Ascending aorta (tissue), 2 donors: Measurements from ENCODE around the gene SLC28A1. TPM values are rescaled to one million over a fixed set of nuclear protein-coding genes. Genes with fewer than 3 reads are reported as not detected.

Experiments used
- DNase-seq, 2 donors: peaks; one replicate each; pipeline ENCODE4 v3.0.0-alpha.2; 2019; ENCODE audit warnings: low spot score in 2 of 2
- H3K27ac ChIP-seq, 2 donors: fragments of 200-600 bp; sonication (generic); one replicate each; pipeline ENCODE4 v1.5.1; 2016 to 2017; ENCODE audit warnings: mild to moderate bottlenecking in 1 of 2
- H3K27me3 ChIP-seq: fragments of 200-600 bp; sonication (generic); one replicate; pipeline ENCODE4 v1.5.1; 2017
- H3K36me3 ChIP-seq, 2 donors: fragments of 200-600 bp; sonication (generic); one replicate each; pipeline ENCODE4 v1.5.1; 2016
- H3K4me1 ChIP-seq, 2 donors: fragments of 200-600 bp; sonication (generic); one replicate each; pipeline ENCODE4 v1.5.1; 2016 to 2017; ENCODE audit warnings: mild to moderate bottlenecking in 1 of 2
- H3K4me3 ChIP-seq, 2 donors: fragments of 200-600 bp; sonication (generic); one replicate each; pipeline ENCODE4 v1.5.1; 2016 to 2017; ENCODE audit warnings: mild to moderate bottlenecking in 1 of 2
- H3K9me3 ChIP-seq, 2 donors: fragments of 200-600 bp; sonication (generic); one replicate each; pipeline ENCODE4 v1.5.1; 2016
- intact Hi-C: fragments of 100-400 bp; cut with DNase I; formaldehyde crosslinking; loops from one replicate; pipeline ENCODE4 v1.15.1; 2023
- total RNA-seq: library from RNA; depleted of rRNA; stranded (reverse); fragments of >200 nt; gene quantifications from one replicate; pipeline ENCODE4 v1.1.0, GENCODE V29; 2016
- TF ChIP-seq, protein P1 (sequence below), 3 experiments: fragments of 200-600 bp in 2 of 3; fragments of 450-650 bp in 1 of 3; sonication (generic) in 2 of 3; IDR thresholded peaks; one replicate each; pipeline ENCODE4 v1.5.1; 2016 to 2019; ENCODE audit warnings: antibody characterized with exemption in 3 of 3, mild to moderate bottlenecking in 1 of 3, moderate library complexity in 1 of 3

SLC28A1 gene
- total RNA-seq, 1 donor from 2014 or later: not detected

DNA sequence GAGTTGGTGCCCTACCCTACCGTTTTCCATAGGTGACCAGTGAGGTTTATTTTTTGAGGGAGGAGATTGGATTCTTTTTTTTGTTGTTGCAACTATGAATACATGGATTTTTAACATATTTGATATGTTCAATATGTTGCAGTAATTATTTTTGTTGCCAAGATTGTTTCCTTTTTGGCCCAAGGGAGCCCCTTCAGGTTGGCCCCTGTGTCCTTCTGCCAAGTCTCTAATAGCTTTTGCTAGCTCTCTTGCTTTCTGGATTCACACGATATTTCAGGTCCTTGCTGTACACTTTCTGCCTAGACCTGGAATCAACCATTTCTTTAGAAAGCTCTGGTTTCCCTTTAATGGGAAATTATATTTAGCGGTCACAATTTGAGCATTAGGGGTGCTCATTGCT, 22.7 kb upstream of the SLC28A1 start:
- H3K36me3 ChIP-seq: peaks cover 32 to 47% of the 10 kb centered on the region in 2 donors
- peaks cover 6 to 16% of the 10 kb centered on the region in 2 donors for H3K4me1 ChIP-seq
- TF ChIP-seq, protein P1, sequence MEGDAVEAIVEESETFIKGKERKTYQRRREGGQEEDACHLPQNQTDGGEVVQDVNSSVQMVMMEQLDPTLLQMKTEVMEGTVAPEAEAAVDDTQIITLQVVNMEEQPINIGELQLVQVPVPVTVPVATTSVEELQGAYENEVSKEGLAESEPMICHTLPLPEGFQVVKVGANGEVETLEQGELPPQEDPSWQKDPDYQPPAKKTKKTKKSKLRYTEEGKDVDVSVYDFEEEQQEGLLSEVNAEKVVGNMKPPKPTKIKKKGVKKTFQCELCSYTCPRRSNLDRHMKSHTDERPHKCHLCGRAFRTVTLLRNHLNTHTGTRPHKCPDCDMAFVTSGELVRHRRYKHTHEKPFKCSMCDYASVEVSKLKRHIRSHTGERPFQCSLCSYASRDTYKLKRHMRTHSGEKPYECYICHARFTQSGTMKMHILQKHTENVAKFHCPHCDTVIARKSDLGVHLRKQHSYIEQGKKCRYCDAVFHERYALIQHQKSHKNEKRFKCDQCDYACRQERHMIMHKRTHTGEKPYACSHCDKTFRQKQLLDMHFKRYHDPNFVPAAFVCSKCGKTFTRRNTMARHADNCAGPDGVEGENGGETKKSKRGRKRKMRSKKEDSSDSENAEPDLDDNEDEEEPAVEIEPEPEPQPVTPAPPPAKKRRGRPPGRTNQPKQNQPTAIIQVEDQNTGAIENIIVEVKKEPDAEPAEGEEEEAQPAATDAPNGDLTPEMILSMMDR (IDR thresholded peaks at IDR 0.05): no peak
- peak overlapping the region in 1 of 2 donors; percentile 4 for H3K27ac ChIP-seq
- no peaks in the 10 kb centered on the region for H3K9me3 ChIP-seq
- no peaks in the 10 kb centered on the region for H3K27me3 ChIP-seq
- no peak overlapping the region for H3K4me3 ChIP-seq
- intact Hi-C loops: loop anchor here (2.0 to 10.0 kb wide), 2 partner anchors 17 to 183 kb away; no protein-coding TSS in a partner anchor
- DNase-seq: peak in 1 of 2 donors; percentile 2

DNA sequence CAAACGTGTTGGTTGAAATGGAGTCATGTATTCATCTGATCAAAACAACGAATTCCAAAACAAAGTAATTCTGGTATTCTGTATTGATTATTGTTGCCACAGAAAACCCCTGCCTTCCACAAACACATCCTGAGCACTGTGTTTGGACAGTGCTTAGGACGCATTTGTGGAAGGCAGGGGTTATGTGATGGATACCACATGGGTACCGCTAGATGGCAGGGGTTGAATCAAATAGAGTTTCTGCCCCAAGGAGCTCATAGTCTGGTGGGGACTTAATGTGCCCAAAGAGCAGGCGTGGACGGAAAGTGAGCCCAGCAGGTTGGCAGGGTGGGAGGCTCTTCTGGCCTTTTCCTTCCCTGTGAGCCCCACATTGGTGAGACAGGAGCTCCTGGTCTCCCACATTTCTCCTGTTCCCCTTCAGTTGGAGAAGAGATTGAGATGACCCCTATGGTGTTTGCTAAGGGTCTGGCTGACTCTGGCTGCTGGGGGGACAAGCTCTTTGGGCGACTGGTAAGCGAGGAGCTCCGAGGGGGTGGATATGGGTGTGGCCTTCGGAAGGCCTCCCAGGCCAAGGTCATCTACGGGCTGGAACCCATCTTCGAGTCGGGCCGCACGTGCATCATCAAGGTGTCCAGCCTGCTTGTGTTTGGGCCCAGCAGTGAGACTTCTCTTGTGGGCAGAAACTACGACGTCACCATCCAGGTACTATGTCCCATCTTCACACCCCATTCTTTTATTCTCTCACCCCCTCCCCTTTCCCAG, 22.1 kb upstream of the SLC28A1 start:
- H3K36me3 ChIP-seq: peaks cover 31 to 41% of the 10 kb centered on the region in 2 donors
- peak overlapping the region in 1 of 2 donors; percentile 4 for H3K27ac ChIP-seq
- TF ChIP-seq, protein P1 (IDR thresholded peaks at IDR 0.05): no peak
- peaks cover 6 to 16% of the 10 kb centered on the region in 2 donors for H3K4me1 ChIP-seq
- H3K27me3 ChIP-seq: no peaks in the 10 kb centered on the region
- peak in 1 of 2 donors; percentile 50 for DNase-seq
- intact Hi-C loops: loop anchor here (2.0 to 10.0 kb wide), 2 partner anchors 18 to 182 kb away; no protein-coding TSS in a partner anchor
- H3K9me3 ChIP-seq: no peaks in the 10 kb centered on the region
- H3K4me3 ChIP-seq: no peak overlapping the region

DNA sequence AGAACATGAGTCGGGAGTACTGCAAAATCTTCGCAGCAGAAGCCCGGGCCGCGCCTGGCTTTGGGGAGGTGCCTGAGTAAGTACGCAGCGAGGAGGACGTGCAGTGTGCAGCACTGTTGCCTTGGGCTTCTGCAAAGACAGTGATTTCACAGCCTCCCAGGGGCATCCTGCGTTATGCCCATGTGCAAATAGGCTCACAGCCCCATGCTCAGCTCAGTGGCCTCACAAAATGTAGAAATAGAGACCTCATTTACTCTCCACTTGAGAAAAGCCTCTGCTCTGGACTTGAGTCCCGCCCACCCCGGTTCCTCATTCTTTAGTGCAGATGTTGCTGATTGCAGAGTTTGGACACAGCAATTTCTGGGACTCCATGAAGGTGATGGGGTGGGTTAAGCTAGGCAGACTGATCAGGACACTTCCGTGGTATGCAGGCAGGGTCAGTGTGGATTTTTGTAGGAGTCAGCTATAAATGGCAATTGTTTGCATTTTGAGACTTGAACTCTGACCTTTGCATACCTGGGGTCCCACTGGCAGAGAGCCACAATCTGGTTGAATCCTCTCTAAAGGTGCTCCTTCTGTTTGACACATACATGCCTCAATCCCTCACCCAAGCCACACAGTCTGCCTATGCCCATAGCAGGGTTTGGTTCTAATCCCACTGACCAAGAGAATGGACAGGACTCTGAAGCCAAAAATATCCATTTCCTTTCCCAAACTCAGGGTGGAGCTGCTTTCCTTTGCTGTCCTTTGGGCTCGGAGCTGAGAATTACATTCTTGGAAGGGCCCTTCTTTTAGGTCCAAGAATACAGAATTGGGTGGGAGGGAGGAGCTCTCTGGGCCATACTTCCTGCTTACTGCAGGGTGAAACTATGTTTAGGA, 20.7 kb upstream of the SLC28A1 start:
- Histone ChIP-seq H3K4me1 (peaks cover 6 to 16% of the 10 kb centered on the region in 2 donors), H3K27ac (peak overlapping the region; percentile 4 to 44), H3K27me3 (no peaks in the 10 kb centered on the region), H3K36me3 (peaks cover 29 to 34% of the 10 kb centered on the region in 2 donors), H3K9me3 (no peaks in the 10 kb centered on the region), H3K4me3 (peak overlapping the region in 1 of 2 donors; percentile 17)
- TF ChIP-seq, protein P1 (IDR thresholded peaks at IDR 0.05): peak; percentile 29 to 66 (median 37)
- intact Hi-C loops: loop anchor here (1.0 to 10.0 kb wide), 3 partner anchors 19 to 181 kb away; no protein-coding TSS in a partner anchor
- peak in 1 of 2 donors; percentile 64 for DNase-seq

DNA sequence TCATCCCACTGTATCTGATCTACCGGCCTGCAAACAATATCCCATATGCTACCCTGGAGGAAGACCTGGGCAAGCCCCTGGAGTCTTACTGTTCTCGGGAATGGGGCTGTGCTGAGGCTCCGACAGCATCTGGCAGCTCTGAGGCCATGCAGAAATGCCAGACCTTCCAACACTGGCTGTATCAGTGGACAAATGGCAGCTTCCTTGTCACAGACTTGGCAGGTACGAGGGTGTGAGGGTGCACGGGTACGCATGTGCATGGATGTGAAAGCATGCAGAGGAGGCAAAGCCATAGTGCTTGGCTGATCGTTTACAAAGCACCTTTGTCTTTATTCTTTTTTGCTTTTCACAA, 20.0 kb upstream of the SLC28A1 start:
- peaks cover 29 to 33% of the 10 kb centered on the region in 2 donors for H3K36me3 ChIP-seq
- no peaks in the 10 kb centered on the region for H3K27me3 ChIP-seq
- TF ChIP-seq, protein P1 (IDR thresholded peaks at IDR 0.05): no peak
- H3K4me1 ChIP-seq: peaks cover 6 to 16% of the 10 kb centered on the region in 2 donors
- peak overlapping the region in 1 of 2 donors; percentile 17 for H3K4me3 ChIP-seq
- H3K9me3 ChIP-seq: no peaks in the 10 kb centered on the region
- H3K27ac ChIP-seq: peak overlapping the region; percentile 4 to 44
- no peak for DNase-seq
- intact Hi-C loops: loop anchor here (1.0 to 10.0 kb wide), 2 partner anchors 64 to 180 kb away; no protein-coding TSS in a partner anchor

DNA sequence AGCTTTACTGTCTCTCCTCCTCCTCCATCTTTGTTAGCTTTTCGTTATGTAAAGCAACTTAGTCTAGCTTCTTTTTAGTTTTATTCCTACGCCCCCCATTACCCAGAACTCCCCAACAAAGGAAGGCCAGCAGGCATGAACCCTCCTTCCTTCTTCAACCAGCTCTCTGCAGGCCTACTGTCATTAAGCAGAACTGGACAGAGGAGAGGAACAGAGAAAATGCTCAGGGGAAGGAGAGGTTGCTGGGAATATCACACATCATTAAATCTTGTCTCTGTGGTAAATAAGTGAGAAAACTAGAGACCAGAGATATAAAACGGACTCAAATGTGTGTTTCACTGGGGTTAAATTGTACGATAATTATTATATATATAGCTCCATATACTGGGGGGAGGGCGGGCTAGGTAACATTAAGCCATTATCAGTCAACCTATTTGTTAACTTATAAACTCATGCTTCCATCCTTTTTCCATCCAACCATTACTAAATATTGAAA, 19.3 kb upstream of the SLC28A1 start:
- Histone ChIP-seq H3K4me3 (peak overlapping the region in 1 of 2 donors; percentile 17), H3K27ac (peak overlapping the region; percentile 34 to 36), H3K27me3 (no peaks in the 10 kb centered on the region), H3K36me3 (peaks cover 28 to 29% of the 10 kb centered on the region in 2 donors), H3K9me3 (no peaks in the 10 kb centered on the region), H3K4me1 (peaks cover 6 to 16% of the 10 kb centered on the region in 2 donors)
- intact Hi-C loops: loop anchor here (10.0 kb wide), 1 partner anchor 180 kb away; no protein-coding TSS in a partner anchor
- TF ChIP-seq, protein P1 (IDR thresholded peaks at IDR 0.05): no peak
- no peak for DNase-seq
